Nucleus accumbens (tissue), 56 donors: ENCODE data around the gene SCRT2.
"Not testable (repeated sequence)": the region's sequence is repeated elsewhere in the genome, so short reads cannot be mapped to it uniquely, and the experiment has no call there.

Source experiments
- DNase-seq, 56 donors: peaks; one replicate each; lab custom pipeline; 2025; lab: John Stamatoyannopoulos, UW

Gene SCRT2

GRCh38 chr20:675453-676314 lies at the start of gene SCRT2:
TSS of gene SCRT2 (minus strand) at chr20:675802. CDS start at chr20:675601, 201 bp downstream.
- peak in 45 of 56 donors; percentile 6 to 78 (median 38) for DNase-seq

DNA sequence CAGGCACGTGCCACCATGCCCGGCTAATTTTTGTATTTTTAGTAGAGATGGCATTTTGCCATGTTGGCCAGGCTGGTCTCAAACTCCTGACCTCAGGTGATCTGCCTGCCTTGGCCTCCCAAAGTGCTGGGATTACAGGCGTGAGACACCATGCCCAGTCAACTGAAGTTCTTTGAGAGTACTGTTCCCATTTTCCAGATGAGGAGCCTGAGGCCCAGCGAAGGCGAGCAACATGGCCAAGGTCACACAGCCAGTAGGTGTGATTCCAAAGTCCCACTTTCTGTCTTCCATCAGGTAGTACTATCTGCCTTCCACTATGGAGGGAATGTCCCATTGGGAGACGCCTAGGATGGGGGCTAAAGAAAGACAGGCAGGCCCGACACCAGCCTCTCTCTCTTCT lies 49.2 kb upstream of the SCRT2 start:
- not testable (repeated sequence) for DNase-seq

DNA sequence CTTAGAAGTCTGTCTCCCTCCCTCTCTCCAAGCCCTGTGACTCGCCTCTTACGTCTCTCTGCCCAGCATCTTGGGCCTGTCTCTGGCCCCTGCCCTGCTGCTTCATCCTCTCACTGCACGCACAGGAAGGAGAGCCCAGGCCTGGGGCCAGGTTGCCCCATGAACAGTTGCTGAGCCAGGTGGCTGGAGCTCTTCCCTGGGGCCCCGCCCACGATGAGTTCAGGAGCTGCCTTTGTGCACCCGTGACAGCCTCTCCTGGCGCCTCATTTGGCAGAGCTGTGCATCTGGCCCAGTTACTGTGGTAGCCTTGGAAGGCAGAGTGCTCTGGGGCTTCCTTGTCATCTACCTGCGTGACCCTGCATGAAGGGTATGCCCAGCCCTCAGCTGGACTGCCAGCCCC lies 48.2 kb upstream of the SCRT2 start:
- no peak for DNase-seq

- no peak for DNase-seq
Observed at GRCh38 chr20:722822-723644, 47.4 kb upstream of the SCRT2 start.

DNA sequence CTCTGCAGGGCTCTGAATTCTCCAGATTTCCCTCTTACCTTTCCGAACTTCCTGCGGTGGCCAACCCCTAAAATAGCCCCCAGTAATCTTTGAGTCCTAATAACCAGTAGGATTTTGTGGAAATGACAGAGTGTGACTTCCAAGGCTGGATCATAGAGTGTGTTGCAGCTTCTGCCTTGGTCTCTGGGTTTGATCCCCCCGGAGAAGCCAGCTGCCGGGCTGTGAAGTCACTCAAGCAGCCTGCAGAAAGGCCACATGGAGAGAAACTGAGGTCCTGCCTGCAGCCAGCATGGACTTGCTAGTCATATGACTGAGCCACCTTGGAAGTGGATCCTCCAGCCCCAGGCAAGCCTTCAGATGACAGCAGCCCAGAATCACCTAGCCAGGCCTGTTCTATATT lies 46.3 kb upstream of the SCRT2 start:
- no peak for DNase-seq

DNA sequence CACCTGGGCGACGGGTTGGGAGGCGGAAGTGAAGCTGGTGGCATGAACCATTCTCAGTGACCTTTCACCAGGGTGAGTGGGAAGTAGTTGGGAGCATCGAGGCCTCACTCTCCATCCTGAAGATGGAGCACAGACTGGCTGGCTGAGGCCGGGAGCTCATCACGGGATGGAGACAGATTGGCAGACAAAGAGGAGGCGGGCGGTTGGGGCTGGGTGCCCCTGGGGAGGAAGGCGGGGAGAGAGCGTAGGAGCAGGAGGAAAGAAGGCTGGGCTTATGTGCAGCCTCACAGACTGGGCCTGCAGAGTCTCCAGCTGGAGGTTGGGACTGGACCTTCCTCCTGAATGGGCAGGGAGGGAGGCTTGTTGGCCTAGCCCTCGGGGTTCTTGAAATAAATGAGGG lies 44.2 kb upstream of the SCRT2 start:
- no peak for DNase-seq

DNA sequence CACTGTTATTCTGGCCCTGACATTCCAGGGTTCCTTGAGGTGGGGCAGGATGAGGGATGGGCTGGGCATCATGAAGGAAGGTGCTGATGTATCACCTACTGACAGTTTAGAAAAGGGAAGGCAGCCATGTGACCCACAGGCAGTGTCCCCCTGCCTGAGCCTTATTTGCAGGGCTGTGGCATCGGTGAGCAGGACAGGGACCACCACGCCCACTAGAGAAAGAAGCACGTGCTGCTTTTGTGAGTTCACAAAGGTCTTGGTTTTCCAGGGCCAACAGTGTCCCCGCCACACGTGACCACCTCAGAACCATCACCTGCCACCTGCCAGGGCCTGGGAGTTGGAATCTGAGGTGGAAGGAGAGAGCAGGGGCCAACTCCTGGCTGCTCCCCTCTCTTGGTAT lies 43.5 kb upstream of the SCRT2 start:
- DNase-seq, result no peak

DNA sequence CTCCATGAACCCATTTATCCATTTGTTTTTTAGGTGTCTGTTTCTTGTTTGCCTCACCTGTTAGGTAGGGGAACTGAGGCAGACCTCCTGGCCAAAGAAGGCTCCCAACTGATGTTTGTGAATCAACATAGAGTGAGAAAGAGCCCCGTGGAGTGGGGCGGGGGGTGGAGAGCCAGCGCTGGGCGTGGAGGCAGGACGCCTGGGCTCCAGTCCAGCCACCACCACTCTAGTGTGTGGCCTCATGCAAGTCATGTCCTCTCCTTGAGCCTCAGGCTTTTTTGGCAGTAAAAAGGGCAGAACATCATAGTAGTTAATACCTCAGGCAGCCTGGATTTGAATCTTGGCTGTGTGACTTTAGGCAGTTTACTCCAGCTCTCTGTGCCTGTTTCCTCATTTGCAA lies 42.2 kb upstream of the SCRT2 start:
- no peak for DNase-seq

- no peak for DNase-seq
Observed at GRCh38 chr20:717271-717670, 41.7 kb upstream of the SCRT2 start.

DNA sequence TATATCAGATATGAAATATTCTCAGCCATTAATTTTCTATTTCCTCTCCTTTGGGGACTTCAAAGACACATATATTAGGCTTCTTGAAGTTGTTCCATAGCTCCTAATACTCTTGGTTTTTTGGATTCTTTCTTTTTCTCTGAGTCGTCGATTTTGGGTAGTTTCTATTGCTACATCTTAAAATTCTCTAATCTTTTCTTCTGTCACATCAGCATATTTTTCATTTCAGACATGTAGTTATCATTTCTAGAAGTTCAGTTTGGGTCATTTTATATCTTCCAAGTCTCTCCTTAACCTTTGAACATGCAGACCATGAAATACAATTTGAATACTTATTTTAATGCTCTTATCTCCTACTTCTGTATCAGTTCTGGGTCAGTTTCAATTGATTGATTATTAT lies 38.9 kb upstream of the SCRT2 start:
- no peak for DNase-seq

- DNase-seq, result no peak
Observed at GRCh38 chr20:711576-711975, 36.0 kb upstream of the SCRT2 start.

DNA sequence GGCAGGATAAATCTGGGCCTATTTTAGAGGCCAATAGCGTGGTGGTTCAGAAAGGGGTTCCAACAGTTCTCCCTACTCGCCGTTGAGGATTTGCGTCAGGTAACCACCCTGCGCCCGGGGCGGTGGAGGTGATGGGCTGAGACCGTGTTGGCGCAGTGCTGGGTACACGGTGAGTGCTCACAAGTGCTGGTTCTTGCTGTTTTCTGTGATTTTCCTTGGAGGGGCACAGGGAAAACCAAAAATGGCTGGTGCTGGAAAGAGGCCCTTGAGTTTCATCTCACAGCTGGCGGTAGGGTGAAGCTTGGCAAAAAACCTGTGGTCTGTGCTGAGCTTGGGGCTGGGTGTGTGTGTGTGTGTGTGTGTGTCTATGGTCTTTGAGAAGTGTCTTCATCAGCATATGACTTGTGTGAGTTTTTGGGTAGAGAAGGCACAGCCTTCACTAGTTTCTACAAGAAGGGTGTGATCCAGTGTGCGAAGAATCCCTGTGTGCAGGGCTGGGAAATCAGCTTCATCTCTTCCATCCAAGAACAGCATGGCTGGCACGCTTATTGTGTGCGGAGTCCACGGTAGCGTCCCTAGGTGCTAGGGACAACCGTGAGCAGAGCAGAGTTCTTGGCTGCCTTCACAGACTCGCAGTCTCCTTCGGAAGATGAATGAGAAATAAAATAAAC lies 35.3 kb upstream of the SCRT2 start:
- no peak for DNase-seq

- DNase-seq, result no peak
Observed at GRCh38 chr20:709991-710779, 34.6 kb upstream of the SCRT2 start.

DNA sequence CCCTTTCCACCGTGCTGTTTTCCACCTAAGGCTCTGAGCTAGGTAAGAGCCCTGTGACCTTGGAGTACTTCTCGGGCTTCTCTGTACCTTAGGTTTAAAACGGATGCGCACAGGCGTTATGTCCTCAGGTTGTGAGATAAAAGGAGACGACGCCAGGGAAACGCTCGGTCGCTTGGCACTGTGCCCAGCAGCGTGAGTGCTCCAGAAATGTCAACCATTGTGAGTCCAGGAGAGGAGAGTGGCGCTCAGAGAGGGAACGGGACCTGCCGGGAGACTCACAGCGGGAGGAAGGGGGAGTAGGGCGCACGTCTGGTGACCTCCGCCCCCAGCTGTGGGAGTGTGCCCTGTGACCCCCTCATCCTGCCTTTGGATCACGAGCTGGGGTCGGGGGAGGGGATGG lies 33.8 kb upstream of the SCRT2 start:
- DNase-seq, result peak in 4 of 56 donors; percentile 3 to 42 (median 8)

DNA sequence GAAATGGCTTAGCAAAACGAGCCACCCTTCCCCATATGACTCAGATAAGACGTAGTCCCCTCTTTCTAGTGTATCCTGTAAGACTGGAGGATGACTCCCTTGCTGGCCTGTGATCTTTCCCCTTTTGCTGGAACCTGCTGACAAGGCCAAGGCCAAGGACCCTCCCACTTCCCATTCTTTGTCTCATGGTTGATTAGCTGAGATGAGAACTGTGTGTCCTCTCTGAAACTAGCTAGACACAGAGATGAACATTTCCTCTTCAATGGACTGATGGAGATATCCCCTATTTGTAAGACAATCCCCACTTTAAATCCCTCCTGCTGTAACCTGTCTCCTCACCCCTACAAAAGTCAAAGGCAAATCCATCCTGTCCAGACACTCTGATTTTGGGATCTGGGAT lies 33.4 kb upstream of the SCRT2 start:
- DNase-seq, result no peak

DNA sequence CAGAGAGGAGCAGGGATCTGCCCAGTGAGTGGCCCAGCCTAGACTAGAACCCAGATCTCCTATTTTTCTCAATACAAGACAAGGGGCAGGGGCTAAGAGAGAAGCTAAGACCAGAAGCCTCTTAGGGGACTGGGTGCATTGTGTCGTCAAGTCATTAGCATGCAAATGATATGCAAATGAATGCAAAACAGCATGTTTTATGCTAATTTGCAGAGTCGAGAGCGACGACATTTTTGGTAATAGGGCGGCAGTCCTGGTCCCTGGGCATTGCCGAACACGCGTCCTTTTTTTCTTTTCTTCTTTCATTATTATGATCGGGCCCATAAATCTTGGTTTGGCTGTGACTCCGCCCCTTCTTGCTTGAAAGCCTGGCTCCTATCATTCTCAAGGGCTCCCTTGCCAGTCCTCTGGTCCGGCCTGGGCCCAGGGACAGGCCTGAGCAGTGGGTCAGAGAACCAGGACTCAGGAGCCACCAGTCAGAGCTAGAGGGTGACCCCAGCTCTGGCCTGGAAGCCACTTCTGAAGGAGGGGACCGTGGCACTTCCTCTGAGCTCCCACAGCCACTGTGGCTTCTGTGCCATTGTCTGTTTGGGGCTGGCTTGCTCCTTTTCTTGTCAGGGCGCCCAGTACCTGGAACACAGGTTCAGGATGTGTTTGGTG lies 32.0 kb upstream of the SCRT2 start:
- no peak for DNase-seq

GRCh38 chr20:706366-706885 lies 30.8 kb upstream of the SCRT2 start:
- no peak for DNase-seq

DNA sequence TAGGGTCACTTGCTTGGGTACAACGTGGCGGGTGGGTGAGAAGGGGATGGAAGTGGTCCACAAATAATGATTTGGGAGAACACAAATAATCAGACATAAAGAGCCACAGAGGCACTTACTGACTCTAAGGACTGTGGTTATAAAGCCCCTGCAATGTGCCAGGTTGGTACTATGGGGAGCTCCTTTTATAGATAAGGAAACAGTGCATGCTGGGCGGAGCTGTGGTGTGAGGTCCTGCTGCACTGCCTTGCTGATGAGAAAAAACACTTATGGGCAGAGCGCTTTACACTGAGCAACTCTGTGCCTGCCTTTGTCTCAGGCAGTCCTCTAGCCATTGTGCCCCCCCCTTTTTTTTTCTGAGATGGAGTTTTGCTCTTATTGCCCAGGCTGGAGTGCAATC lies 29.1 kb upstream of the SCRT2 start:
- no peak for DNase-seq

- no peak for DNase-seq
Observed at GRCh38 chr20:703426-703825, 27.8 kb upstream of the SCRT2 start.

GRCh38 chr20:703006-703405 lies 27.4 kb upstream of the SCRT2 start:
- peak in 2 of 56 donors; percentile 1 to 14 for DNase-seq
